Left ventricle myocardium inferior (tissue), 1 donor: ENCODE results near the gene CD38. TPM values are rescaled to one million over a fixed set of nuclear protein-coding genes. Genes with fewer than 3 reads are reported as not detected.
"Not testable (repeated sequence)": the region's sequence is repeated elsewhere in the genome, so short reads cannot be mapped to it uniquely, and the experiment has no call there.

Experiments
- DNase-seq: peaks from one replicate; pipeline ENCODE4 v3.0.0-alpha.2; 2020
- H3K27ac ChIP-seq: fragments of 200-600 bp; replicated peaks from 2 replicates; pipeline ENCODE4 v1.8.0; 2021
- H3K27me3 ChIP-seq: fragments of 200-600 bp; 2 replicates; pipeline ENCODE4 v1.8.0; 2021; ENCODE audit warnings: low read depth
- H3K36me3 ChIP-seq: fragments of 200-600 bp; 2 replicates; pipeline ENCODE4 v1.8.0; 2021
- H3K4me1 ChIP-seq: fragments of 200-600 bp; 2 replicates; pipeline ENCODE4 v1.8.0; 2021
- H3K4me3 ChIP-seq: fragments of 200-600 bp; 2 replicates; pipeline ENCODE4 v1.8.0; 2021; ENCODE audit warnings: mild to moderate bottlenecking, moderate library complexity
- H3K9me3 ChIP-seq: fragments of 200-600 bp; replicated peaks from 2 replicates; pipeline ENCODE4 v1.8.0; 2021
- intact Hi-C: fragments of 100-400 bp; cut with micrococcal nuclease; formaldehyde crosslinking; loops from one replicate; pipeline ENCODE4 v1.11.0; 2022
- total RNA-seq: library from RNA; stranded (reverse); fragmentation: NEBNext Ultra II Directional; extraction: Animal tissue kit (Norgen Biotek cat#: 25700); gene quantifications from one replicate; pipeline ENCODE4 v1.2.1, GENCODE V29; 2021
- TF ChIP-seq, protein P1 (sequence below): fragments of 200-600 bp; IDR thresholded peaks from 2 replicates; pipeline ENCODE4 v1.8.0; 2021; ENCODE audit warnings: antibody characterized with exemption, mild to moderate bottlenecking, borderline replicate concordance
- donor health status: DM: no; HTN: yes; CAD: no; lungs with severe emphysema.

The CD38 gene
- total RNA-seq, 1 donor from 2014 or later: 1.5 TPM

DNA sequence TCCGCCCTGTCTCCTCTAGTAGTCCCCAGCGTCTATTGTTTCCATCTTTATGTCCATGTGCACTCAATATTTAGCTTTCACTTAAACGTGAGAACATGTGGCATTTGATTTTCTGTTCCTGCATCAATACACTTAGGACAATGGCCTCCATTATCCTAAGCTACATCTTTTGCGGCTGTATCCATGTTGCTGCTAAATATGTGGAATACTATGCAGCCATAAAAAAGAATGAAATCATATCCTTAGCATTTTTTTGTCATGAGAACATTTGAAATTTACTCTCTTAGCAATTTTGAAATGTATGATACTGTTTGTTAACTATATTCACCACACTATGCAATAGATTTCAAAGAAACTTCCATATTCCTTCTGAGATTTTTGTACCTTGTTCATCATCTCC, 19.8 kb upstream of the CD38 start:
- Histone ChIP-seq H3K27me3 (no peaks in the 10 kb centered on the region), H3K27ac (no peak overlapping the region), H3K4me1 (peaks cover 19% of the 10 kb centered on the region), H3K36me3 (no peaks in the 10 kb centered on the region), H3K9me3 (no peaks in the 10 kb centered on the region), H3K4me3 (no peak overlapping the region)
- intact Hi-C loops: no loop called here
- DNase-seq: no peak
- TF ChIP-seq, protein P1, sequence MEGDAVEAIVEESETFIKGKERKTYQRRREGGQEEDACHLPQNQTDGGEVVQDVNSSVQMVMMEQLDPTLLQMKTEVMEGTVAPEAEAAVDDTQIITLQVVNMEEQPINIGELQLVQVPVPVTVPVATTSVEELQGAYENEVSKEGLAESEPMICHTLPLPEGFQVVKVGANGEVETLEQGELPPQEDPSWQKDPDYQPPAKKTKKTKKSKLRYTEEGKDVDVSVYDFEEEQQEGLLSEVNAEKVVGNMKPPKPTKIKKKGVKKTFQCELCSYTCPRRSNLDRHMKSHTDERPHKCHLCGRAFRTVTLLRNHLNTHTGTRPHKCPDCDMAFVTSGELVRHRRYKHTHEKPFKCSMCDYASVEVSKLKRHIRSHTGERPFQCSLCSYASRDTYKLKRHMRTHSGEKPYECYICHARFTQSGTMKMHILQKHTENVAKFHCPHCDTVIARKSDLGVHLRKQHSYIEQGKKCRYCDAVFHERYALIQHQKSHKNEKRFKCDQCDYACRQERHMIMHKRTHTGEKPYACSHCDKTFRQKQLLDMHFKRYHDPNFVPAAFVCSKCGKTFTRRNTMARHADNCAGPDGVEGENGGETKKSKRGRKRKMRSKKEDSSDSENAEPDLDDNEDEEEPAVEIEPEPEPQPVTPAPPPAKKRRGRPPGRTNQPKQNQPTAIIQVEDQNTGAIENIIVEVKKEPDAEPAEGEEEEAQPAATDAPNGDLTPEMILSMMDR: no peak

DNA sequence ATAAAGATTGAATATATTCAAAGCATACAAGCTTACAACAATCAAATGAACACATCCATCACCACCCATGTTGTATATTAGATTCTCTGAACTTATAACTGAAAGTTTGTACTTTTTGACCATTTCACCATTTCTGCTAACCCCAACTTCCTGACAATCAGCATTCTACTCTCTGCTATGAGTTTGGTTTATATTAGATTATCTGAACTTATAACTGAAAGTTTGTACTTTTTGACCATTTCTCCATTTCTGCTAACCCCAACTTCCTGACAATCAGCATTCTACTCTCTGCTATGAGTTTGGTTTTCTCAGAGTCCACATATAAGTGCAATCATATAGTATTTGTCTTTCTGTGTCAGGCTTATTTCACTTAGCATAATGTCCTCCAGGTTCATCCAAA, 15.7 kb upstream of the CD38 start:
- H3K36me3 ChIP-seq, H3K4me1 ChIP-seq, H3K9me3 ChIP-seq, H3K4me3 ChIP-seq, H3K27ac ChIP-seq, intact Hi-C loops, H3K27me3 ChIP-seq, DNase-seq: not testable (repeated sequence)

DNA sequence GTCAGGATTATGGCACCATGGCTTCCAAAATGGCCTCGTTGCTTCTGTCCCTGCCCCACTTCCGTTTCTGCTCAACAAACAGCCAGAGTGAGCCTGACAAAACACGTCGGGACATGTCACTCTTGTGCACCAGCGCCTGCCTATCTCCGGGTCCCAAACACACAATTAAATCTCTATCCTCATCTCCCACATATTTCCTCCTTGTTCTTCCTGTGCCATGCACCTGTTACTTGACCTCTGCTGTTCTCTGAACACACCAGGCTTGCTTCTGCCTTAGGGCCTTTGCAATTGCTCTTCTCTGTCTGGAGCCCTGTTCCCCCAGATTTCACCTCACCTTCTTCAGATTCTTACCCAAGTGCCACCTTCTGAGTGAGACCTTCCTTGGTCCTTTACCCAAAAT, 12.7 kb upstream of the CD38 start:
- no peaks in the 10 kb centered on the region for H3K36me3 ChIP-seq
- DNase-seq: no peak
- TF ChIP-seq, protein P1: no peak
- no peaks in the 10 kb centered on the region for H3K27me3 ChIP-seq
- intact Hi-C loops: no loop called here
- no peak overlapping the region for H3K4me3 ChIP-seq
- H3K9me3 ChIP-seq: no peaks in the 10 kb centered on the region
- H3K4me1 ChIP-seq: no peaks in the 10 kb centered on the region
- no peak overlapping the region for H3K27ac ChIP-seq

DNA sequence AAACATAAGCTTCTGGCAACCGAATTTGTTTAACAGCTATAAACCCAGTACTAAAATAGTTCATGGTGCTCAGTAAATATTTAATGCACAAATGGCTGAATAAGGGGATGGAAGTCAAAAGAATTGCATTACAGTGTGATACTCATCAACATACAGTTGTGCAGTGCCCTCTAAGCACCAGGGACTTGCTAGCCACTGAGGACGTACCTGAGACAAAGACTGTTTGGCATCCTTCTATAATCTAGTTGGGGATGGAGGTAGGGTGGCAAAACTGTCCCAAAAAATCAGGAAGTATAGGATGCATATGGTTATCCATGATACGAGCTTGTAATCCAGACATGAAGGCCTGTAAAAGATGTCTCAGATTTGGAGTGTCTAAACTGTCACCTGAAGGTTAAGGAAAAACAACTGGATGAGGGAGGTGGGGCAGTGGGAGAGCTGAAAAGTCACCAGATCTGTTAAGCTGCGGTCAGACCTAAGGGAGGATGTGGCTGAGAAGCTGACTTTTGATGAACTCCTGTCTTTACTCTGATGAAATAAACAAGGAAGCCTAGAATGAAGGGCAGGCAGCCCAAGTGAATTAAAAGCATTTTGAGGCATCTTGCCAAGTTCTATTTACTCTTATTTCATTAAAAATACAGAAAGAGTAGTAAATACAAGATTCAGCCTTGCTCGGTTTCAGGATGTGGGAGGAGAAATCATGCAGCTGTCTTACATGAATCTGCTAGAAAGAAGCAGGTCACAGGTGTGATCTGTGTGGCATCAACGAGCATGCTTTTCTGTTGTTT, 12.0 kb upstream of the CD38 start:
- Histone ChIP-seq H3K4me1 (no peaks in the 10 kb centered on the region), H3K9me3 (no peaks in the 10 kb centered on the region)
- TF ChIP-seq, protein P1: no peak

DNA sequence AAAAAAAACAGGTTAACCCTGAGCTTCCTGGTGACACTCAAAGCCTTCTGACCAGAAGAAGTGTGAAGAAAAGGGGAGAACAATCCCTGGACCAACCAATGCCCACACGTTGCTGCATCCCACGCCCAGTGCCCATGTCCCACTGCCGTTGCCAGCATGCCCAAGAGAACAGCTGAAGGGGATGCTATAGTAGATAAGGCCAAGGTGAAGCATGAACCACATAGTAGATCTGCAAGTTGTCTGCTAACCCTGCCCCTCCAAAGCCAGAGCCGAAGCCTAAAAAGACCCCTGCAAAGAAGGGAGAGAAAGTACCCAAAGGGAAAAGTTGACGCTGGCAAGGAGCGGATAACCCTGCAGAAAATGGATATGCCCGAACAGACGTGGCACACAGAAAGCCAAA, 11.3 kb upstream of the CD38 start:
- Histone ChIP-seq H3K27me3 (no peaks in the 10 kb centered on the region), H3K36me3 (no peaks in the 10 kb centered on the region), H3K4me1 (no peaks in the 10 kb centered on the region), H3K27ac (no peak overlapping the region), H3K9me3 (no peaks in the 10 kb centered on the region), H3K4me3 (no peak overlapping the region)
- intact Hi-C loops: no loop called here
- TF ChIP-seq, protein P1: no peak
- DNase-seq: no peak

More for the DNA sequence above, 12.0 kb upstream of the CD38 start:
- H3K27ac ChIP-seq: no peak overlapping the region
- no peak for DNase-seq
- intact Hi-C loops: no loop called here
- no peaks in the 10 kb centered on the region for H3K36me3 ChIP-seq
- no peak overlapping the region for H3K4me3 ChIP-seq
- no peaks in the 10 kb centered on the region for H3K27me3 ChIP-seq

DNA sequence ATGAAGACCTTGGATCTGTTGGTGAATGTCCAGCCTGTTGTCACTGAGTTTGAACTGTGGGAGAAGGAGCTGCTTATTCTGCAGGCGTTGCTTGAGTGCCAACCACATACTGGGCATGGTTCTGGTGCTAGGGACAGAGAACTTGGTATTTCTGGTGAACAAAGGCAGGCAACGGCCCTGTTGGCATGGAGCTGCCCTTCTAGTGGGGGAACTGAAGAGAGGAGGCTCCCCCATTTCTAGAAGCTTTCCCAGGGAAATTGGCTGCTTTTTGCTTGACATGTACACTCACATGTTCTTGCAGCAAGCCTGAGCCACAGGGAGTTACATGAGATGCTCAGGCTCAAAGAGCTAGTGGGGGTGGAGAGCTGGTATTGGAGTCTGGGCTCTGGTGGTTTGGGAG, 8.9 kb upstream of the CD38 start:
- intact Hi-C loops: no loop called here
- no peak for DNase-seq
- Histone ChIP-seq H3K36me3 (no peaks in the 10 kb centered on the region), H3K9me3 (no peaks in the 10 kb centered on the region), H3K27me3 (no peaks in the 10 kb centered on the region), H3K4me3 (no peak overlapping the region), H3K27ac (no peak overlapping the region), H3K4me1 (no peaks in the 10 kb centered on the region)
- TF ChIP-seq, protein P1: no peak
